Tibial artery (tissue), 4 donors: ENCODE results near the gene NPTXR.

Experiments used
- DNase-seq, 2 donors: peaks; one replicate each; pipeline ENCODE4 v3.0.0-alpha.2; 2019
- H3K27ac ChIP-seq, 2 donors: fragments of 200-600 bp; sonication (generic) in 1 of 2; 1 replicate in 1 of 2; 2 replicates in 1 of 2; pipeline ENCODE4 v1.5.1; 2018 to 2019; ENCODE audit warnings: mild to moderate bottlenecking in 1 of 2
- H3K27me3 ChIP-seq, 2 donors: fragments of 200-600 bp; sonication (generic) in 1 of 2; one replicate each; pipeline versions ENCODE4 v1.5.1 to v1.6.0; 2016 to 2019
- H3K36me3 ChIP-seq, 3 donors: fragments of 200-600 bp; sonication (generic) in 2 of 3; one replicate each; pipeline ENCODE4 v1.5.1; 2016 to 2019; ENCODE audit warnings: mild to moderate bottlenecking in 2 of 3
- H3K4me1 ChIP-seq, 4 donors: fragments of 200-600 bp; sonication (generic) in 2 of 4; 1 replicate in 3 of 4; 2 replicates in 1 of 4; pipeline ENCODE4 v1.5.1; 2016 to 2019
- H3K4me3 ChIP-seq, 2 donors: fragments of 200-600 bp; sonication (generic) in 1 of 2; 1 replicate in 1 of 2; 2 replicates in 1 of 2; pipeline ENCODE4 v1.5.1; 2018 to 2019; ENCODE audit warnings: mild to moderate bottlenecking in 2 of 2
- H3K9me3 ChIP-seq, 3 donors: fragments of 200-600 bp; sonication (generic) in 1 of 3; one replicate each; pipeline ENCODE4 v1.5.1; 2016 to 2019
- CTCF ChIP-seq, 2 experiments: fragments of 200-600 bp in 1 of 2; fragments of 450-650 bp in 1 of 2; IDR thresholded peaks; one replicate each; pipeline ENCODE4 v1.5.1; 2017 to 2019; ENCODE audit warnings: antibody characterized with exemption in 2 of 2, mild to moderate bottlenecking in 1 of 2, moderate library complexity in 1 of 2
- intact Hi-C: fragments of 100-400 bp; cut with DNase I; formaldehyde crosslinking; loops from one replicate; pipeline ENCODE4 v1.15.0; 2023; ENCODE audit warnings: low total_unique reads

Gene NPTXR

GRCh38 chr22:38774496-38775166 lies 69.2 kb downstream of the NPTXR start:
- intact Hi-C loops: loop anchor here (10.0 kb wide), 1 partner anchor 350 kb away; no protein-coding TSS in a partner anchor
- TF ChIP-seq CTCF (IDR thresholded peaks at IDR 0.05): no peak
- no peak overlapping the region for H3K4me3 ChIP-seq
- no peaks in the 10 kb centered on the region for H3K27me3 ChIP-seq
- H3K9me3 ChIP-seq: no peaks in the 10 kb centered on the region
- H3K27ac ChIP-seq: no peak overlapping the region
- no peak for DNase-seq
- peaks cover 8 to 25% (median 16%) of the 10 kb centered on the region in 3 donors for H3K36me3 ChIP-seq
- H3K4me1 ChIP-seq: no peaks in the 10 kb centered on the region

- peaks cover 0 to 13% (median 5%) of the 10 kb centered on the region in 3 donors for H3K36me3 ChIP-seq
- H3K9me3 ChIP-seq: no peaks in the 10 kb centered on the region
- no peaks in the 10 kb centered on the region for H3K27me3 ChIP-seq
- peaks cover 0 to 5% (median 0%) of the 10 kb centered on the region in 4 donors for H3K4me1 ChIP-seq
- no peak overlapping the region for H3K27ac ChIP-seq
- no peak for DNase-seq
- intact Hi-C loops: loop anchor here (10.0 kb wide), 1 partner anchor 351 kb away; no protein-coding TSS in a partner anchor
- H3K4me3 ChIP-seq: no peak overlapping the region
- TF ChIP-seq CTCF (IDR thresholded peaks at IDR 0.05): no peak
These were observed 70.4 kb downstream of the NPTXR start for GRCh38 chr22:38773363-38773946.

- no peak for TF ChIP-seq CTCF (IDR thresholded peaks at IDR 0.05)
- Histone ChIP-seq H3K9me3 (no peaks in the 10 kb centered on the region), H3K4me3 (no peak overlapping the region), H3K4me1 (peaks cover 0 to 5% (median 0%) of the 10 kb centered on the region in 4 donors), H3K27me3 (peaks cover 0 to 2% of the 10 kb centered on the region in 2 donors), H3K36me3 (peaks cover 0 to 6% (median 0%) of the 10 kb centered on the region in 3 donors), H3K27ac (no peak overlapping the region)
- intact Hi-C loops: loop anchor here (10.0 kb wide), 1 partner anchor 352 kb away; no protein-coding TSS in a partner anchor
- DNase-seq: no peak
These were observed 71.3 kb downstream of the NPTXR start for GRCh38 chr22:38772623-38772873.

GRCh38 chr22:38770257-38770949 lies 73.4 kb downstream of the NPTXR start:
- Histone ChIP-seq H3K9me3 (no peaks in the 10 kb centered on the region), H3K27ac (no peak overlapping the region), H3K27me3 (peaks cover 0 to 19% of the 10 kb centered on the region in 2 donors), H3K4me1 (peaks cover 0 to 10% (median 0%) of the 10 kb centered on the region in 4 donors), H3K36me3 (no peaks in the 10 kb centered on the region), H3K4me3 (no peak overlapping the region)
- no peak for TF ChIP-seq CTCF (IDR thresholded peaks at IDR 0.05)
- DNase-seq: no peak
- intact Hi-C loops: loop anchor here (10.0 kb wide), 1 partner anchor 354 kb away; no protein-coding TSS in a partner anchor
